GM23338 (cell line): ENCODE data around the gene IFT43. TPM values are rescaled to one million over a fixed set of nuclear protein-coding genes. Genes with fewer than 3 reads are reported as not detected.

Experiments used
- ATAC-seq: fragments of 200-7000 bp; cut with Tn5 transposase; 3 replicates; pipeline ENCODE4 v1.9.1; 2020
- DNase-seq: peaks from one replicate; pipeline ENCODE4 v3.0.0-alpha.2; 2015; ENCODE audit warnings: low spot score
- H2AFZ ChIP-seq: fragments of 200-600 bp; sonication (generic); 2 replicates; pipeline ENCODE4 v1.8.0; 2016; ENCODE audit warnings: antibody characterized with exemption, mild to moderate bottlenecking, moderate library complexity
- H3F3A ChIP-seq: fragments of 200-600 bp; sonication (generic); replicated peaks from 2 replicates; pipeline ENCODE4 v1.8.0; 2017; ENCODE audit warnings: antibody characterized with exemption, mixed run types, low read depth
- H3K27ac ChIP-seq: fragments of 200-600 bp; sonication (generic); 2 replicates; pipeline ENCODE4 v1.6.1; 2016; ENCODE audit warnings: low read depth
- H3K27me3 ChIP-seq: fragments of 200-600 bp; sonication (generic); 2 replicates; pipeline ENCODE4 v1.8.0; 2016; ENCODE audit warnings: mild to moderate bottlenecking, mixed run types, moderate library complexity; ENCODE audit not compliant: insufficient read depth
- H3K36me3 ChIP-seq: fragments of 200-600 bp; sonication (generic); 2 replicates; pipeline ENCODE4 v1.8.0; 2016; ENCODE audit warnings: mild to moderate bottlenecking; ENCODE audit not compliant: insufficient read depth
- H3K4me1 ChIP-seq: fragments of 200-600 bp; sonication (generic); 2 replicates; pipeline ENCODE4 v1.8.0; 2016; ENCODE audit warnings: mild to moderate bottlenecking, moderate library complexity; ENCODE audit not compliant: insufficient read depth
- H3K4me2 ChIP-seq: fragments of 200-600 bp; sonication (generic); 2 replicates; pipeline ENCODE4 v1.7.1; 2017; ENCODE audit warnings: mixed run types
- H3K4me3 ChIP-seq: fragments of 200-600 bp; sonication (generic); 2 replicates; pipeline ENCODE4 v1.6.1; 2016; ENCODE audit warnings: mixed run types
- H3K79me2 ChIP-seq: fragments of 200-600 bp; sonication (generic); replicated peaks from 2 replicates; pipeline ENCODE4 v1.8.0; 2017; ENCODE audit warnings: mild to moderate bottlenecking; ENCODE audit not compliant: insufficient read depth
- H3K9me2 ChIP-seq: fragments of 200-600 bp; sonication (generic); 2 replicates; pipeline ENCODE4 v1.8.0; 2017; ENCODE audit not compliant: insufficient read depth
- H4K20me1 ChIP-seq: fragments of 200-600 bp; sonication (generic); replicated peaks from 2 replicates; pipeline ENCODE4 v1.8.0; 2017; ENCODE audit warnings: mild to moderate bottlenecking; ENCODE audit not compliant: insufficient read depth
- H3K27ac Mint-ChIP-seq: 2 replicates; pipeline ENCODE4 v1.8.0; 2020; ENCODE audit warnings: inconsistent platforms, mild to moderate bottlenecking, moderate library complexity, mixed read lengths
- H3K27me3 Mint-ChIP-seq: 3 replicates; pipeline ENCODE4 v1.8.0; 2022; ENCODE audit warnings: low read depth, mild to moderate bottlenecking, moderate library complexity, mixed read lengths, inconsistent platforms; ENCODE audit not compliant: insufficient read depth, poor library complexity
- H3K36me3 Mint-ChIP-seq: 3 replicates; pipeline ENCODE4 v1.8.0; 2021; ENCODE audit warnings: low read depth, mild to moderate bottlenecking, inconsistent platforms, moderate library complexity, mixed read lengths
- H3K4me1 Mint-ChIP-seq: 3 replicates; pipeline ENCODE4 v1.8.0; 2020; ENCODE audit warnings: mild to moderate bottlenecking, inconsistent platforms, mixed read lengths
- H3K4me3 Mint-ChIP-seq: 3 replicates; pipeline ENCODE4 v1.8.0; 2021; ENCODE audit warnings: moderate library complexity, mild to moderate bottlenecking, inconsistent platforms, mixed read lengths
- H3K9me3 Mint-ChIP-seq: 3 replicates; pipeline ENCODE4 v1.8.0; 2020; ENCODE audit warnings: moderate library complexity, mild to moderate bottlenecking, inconsistent platforms, mixed read lengths
- CREB1 ChIP-seq: fragments of 250-450 bp; sonication (Bioruptor Pico); IDR thresholded peaks from 2 replicates; pipeline ENCODE4 v1.5.0; 2020; ENCODE audit warnings: low read depth, mild to moderate bottlenecking, moderate library complexity
- CTCF ChIP-seq, 2 experiments: fragments of 200-600 bp in 1 of 2; sonication (generic) in 1 of 2; conservative IDR thresholded peaks; 2 replicates each; pipeline versions ENCODE4 v1.5.1 to v1.6.1; 2016 to 2017; ENCODE audit warnings: antibody characterized with exemption in 2 of 2, low read depth in 2 of 2, mild to moderate bottlenecking in 2 of 2, moderate library complexity in 1 of 2
- EZH2 ChIP-seq: fragments of 200-600 bp; sonication (generic); IDR thresholded peaks from one replicate; pipeline ENCODE4 v1.8.0; 2017; ENCODE audit warnings: antibody characterized with exemption, mild to moderate bottlenecking, low read depth; ENCODE audit not compliant: unreplicated experiment
- JUNB ChIP-seq: IDR thresholded peaks from one replicate; pipeline ENCODE4 v1.6.1; 2016; ENCODE audit warnings: antibody characterized with exemption; ENCODE audit not compliant: unreplicated experiment
- POLR2AphosphoS5 ChIP-seq: IDR thresholded peaks from 2 replicates; pipeline ENCODE4 v1.6.1; 2016; ENCODE audit warnings: antibody characterized with exemption, low read depth
- STAT1 ChIP-seq: IDR thresholded peaks from one replicate; pipeline ENCODE4 v1.6.1; 2016; ENCODE audit warnings: antibody characterized with exemption; ENCODE audit not compliant: unreplicated experiment
- ZNF114 ChIP-seq: fragments of 250-450 bp; sonication (Bioruptor Pico); IDR thresholded peaks from 2 replicates; pipeline ENCODE4 v1.5.0; 2020; ENCODE audit warnings: mild to moderate bottlenecking, moderate library complexity
- ZNF331 ChIP-seq: fragments of 250-450 bp; sonication (Bioruptor Pico); IDR thresholded peaks from 2 replicates; pipeline ENCODE4 v1.5.0; 2020; ENCODE audit warnings: low read depth, mild to moderate bottlenecking, moderate library complexity
- ZNF462 ChIP-seq: fragments of 250-450 bp; sonication (Bioruptor Pico); IDR thresholded peaks from 2 replicates; pipeline ENCODE4 v1.5.0; 2020; ENCODE audit warnings: mild to moderate bottlenecking, moderate library complexity
- polyA plus RNA-seq: library from polyadenylated mRNA; unstranded; fragments of >200 nt; fragmentation: Nextera tagmentation; extraction: Ambion mirVana; gene quantifications from 2 replicates; pipeline ENCODE4 v1.2.1, GENCODE V29; 2016
- total RNA-seq: library from RNA; depleted of rRNA; stranded (reverse); fragments of >200 nt; shearing (Covaris generic); gene quantifications from 2 replicates; pipeline ENCODE4 v1.2.3, GENCODE V29; 2014

Gene IFT43
- total and polyA plus RNA-seq, 2 experiments from 2014 or later: 21.5 to 43.1 TPM

- H3K27ac Mint-ChIP-seq: no peak overlapping the region
Observed at GRCh38 chr14:75960231-75960630, 25.3 kb upstream of the IFT43 start.

More at GRCh38 chr14:75960231-75960630, 25.3 kb upstream of the IFT43 start:
- Mint-ChIP-seq H3K9me3 (no peaks in the 10 kb centered on the region), H3K27me3 (no peaks in the 10 kb centered on the region), H3K4me1 (peaks cover 6% of the 10 kb centered on the region), H3K4me3 (no peak overlapping the region), H3K36me3 (no peaks in the 10 kb centered on the region)
- no peak overlapping the region for H3K27ac ChIP-seq
- peaks cover 5% of the 10 kb centered on the region; the same call in 1 of the 2 replicates for H3K9me2 ChIP-seq
- H4K20me1 ChIP-seq: no peaks in the 10 kb centered on the region
- H3K4me1 ChIP-seq: no peaks in the 10 kb centered on the region
- no peaks in the 10 kb centered on the region for H3K36me3 ChIP-seq
- ATAC-seq: no peak
- H2AFZ ChIP-seq: no peak overlapping the region
- H3K79me2 ChIP-seq: no peaks in the 10 kb centered on the region
- TF ChIP-seq ZNF462 (CRISPR knock-in tag) (no peak), CTCF (conservative IDR thresholded peaks at IDR 0.05; ENCODE audit: low read depth in 2 of 2) (no peak), CREB1 (CRISPR knock-in tag) (no peak), ZNF331 (CRISPR knock-in tag) (no peak), ZNF114 (no peak), JUNB (no peak), POLR2AphosphoS5 (no peak), STAT1 (no peak), EZH2 (no peak)
- H3K4me2 ChIP-seq: no peak overlapping the region
- H3F3A ChIP-seq: no peaks in the 10 kb centered on the region
- DNase-seq: no peak
- H3K27me3 ChIP-seq: no peaks in the 10 kb centered on the region
- no peak overlapping the region for H3K4me3 ChIP-seq
